ENCODE results near the gene CDC42BPB. TPM values are rescaled to one million over a fixed set of nuclear protein-coding genes. Genes with fewer than 3 reads are reported as not detected.

CDC42BPB gene
- total RNA-seq, 1 donor from 2014 or later: 64.6 TPM

GRCh38 chr14:103096387-103096786 is 39.0 kb upstream of the CDC42BPB start:
- ATAC-seq (ENCODE audit: poor library complexity) (no peak), DNase-seq (no peak)
- intact Hi-C loops (cut with DNase I): no loop called here

- intact Hi-C loops (cut with DNase I): no loop called here
- DNase-seq: no peak
- no peak for ATAC-seq (ENCODE audit: poor library complexity)
These were observed 37.9 kb upstream of the CDC42BPB start for GRCh38 chr14:103095210-103095778.

- peak; percentile 44 for ATAC-seq (ENCODE audit: poor library complexity)
- DNase-seq: no peak
- intact Hi-C loops (cut with DNase I): no loop called here
These were observed 37.3 kb upstream of the CDC42BPB start, which contains the start of gene EXOC3L4 for GRCh38 chr14:103094406-103095209. Gene EXOC3L4 (plus strand): TSS chr14:103094725. CDS start chr14:103100220, 5,495 bp downstream.

GRCh38 chr14:103093856-103094405 is 36.6 kb upstream of the CDC42BPB start:
- intact Hi-C loops (cut with DNase I): no loop called here
- no peak for ATAC-seq (ENCODE audit: poor library complexity)
- no peak for DNase-seq

- DNase-seq (no peak), ATAC-seq (ENCODE audit: poor library complexity) (no peak)
- intact Hi-C loops (cut with DNase I): no loop called here
These were observed 34.5 kb upstream of the CDC42BPB start for GRCh38 chr14:103091883-103092222.

GRCh38 chr14:103091041-103091882 is 33.9 kb upstream of the CDC42BPB start:
- peak; percentile 78 for DNase-seq
- ATAC-seq (ENCODE audit: poor library complexity): peak; percentile 79
- intact Hi-C loops (cut with DNase I): no loop called here

GRCh38 chr14:103090481-103091020 is 33.2 kb upstream of the CDC42BPB start:
- intact Hi-C loops (cut with DNase I): no loop called here
- DNase-seq (no peak), ATAC-seq (ENCODE audit: poor library complexity) (no peak)

- intact Hi-C loops (cut with DNase I): no loop called here
- DNase-seq (no peak), ATAC-seq (ENCODE audit: poor library complexity) (no peak)
These were observed 32.3 kb upstream of the CDC42BPB start for GRCh38 chr14:103089386-103090335.

GRCh38 chr14:103088921-103089320 is 31.6 kb upstream of the CDC42BPB start:
- intact Hi-C loops (cut with DNase I): no loop called here
- peak; percentile 11 for DNase-seq

GRCh38 chr14:103087343-103087835 is 30.0 kb upstream of the CDC42BPB start:
- intact Hi-C loops (cut with DNase I): no loop called here
- DNase-seq: peak; percentile 17
- no peak for ATAC-seq (ENCODE audit: poor library complexity)

More at GRCh38 chr14:103088921-103089320, 31.6 kb upstream of the CDC42BPB start:
- no peak for ATAC-seq (ENCODE audit: poor library complexity)

- intact Hi-C loops (cut with DNase I): no loop called here
- ATAC-seq (ENCODE audit: poor library complexity): no peak
- peak; percentile 28 for DNase-seq
These were observed 29.5 kb upstream of the CDC42BPB start for GRCh38 chr14:103086771-103087342.

GRCh38 chr14:103085106-103086091 is 28.1 kb upstream of the CDC42BPB start:
- ATAC-seq (ENCODE audit: poor library complexity) (no peak), DNase-seq (peak; percentile 34)
- intact Hi-C loops (cut with DNase I): no loop called here

- intact Hi-C loops (cut with DNase I): no loop called here
- ATAC-seq (ENCODE audit: poor library complexity) (peak; percentile 50), DNase-seq (peak; percentile 44)
These were observed 26.9 kb upstream of the CDC42BPB start, which contains the start of gene LBHD2 for GRCh38 chr14:103084021-103084919. Gene LBHD2 (plus strand): TSS chr14:103084210. CDS start chr14:103086013, 1,803 bp downstream.

- no peak for ATAC-seq (ENCODE audit: poor library complexity)
These were observed 24.6 kb upstream of the CDC42BPB start for GRCh38 chr14:103081951-103082350.

More at GRCh38 chr14:103081951-103082350, 24.6 kb upstream of the CDC42BPB start:
- no peak for DNase-seq
- intact Hi-C loops (cut with DNase I): no loop called here

Data from Right ventricle myocardium superior (tissue), 1 donor.